Stimulated activated CD4-positive, alpha-beta T cell treated with anti-CD3 and anti-CD28 coated beads, TNF-alpha, amount 100 ng/mL, for 24 hours (primary cell): ENCODE data around the gene MEI1.
"Not testable (repeated sequence)": the region's sequence is repeated elsewhere in the genome, so short reads cannot be mapped to it uniquely, and the experiment has no call there.

Source experiments
- DNase-seq, 3 experiments: peaks; one replicate each; pipeline ENCODE4 v3.0.0-alpha.2; 2020; ENCODE audit warnings: low read depth in 3 of 3

The MEI1 gene

GRCh38 chr22:41699264-41700107 is at the start of gene MEI1:
Gene MEI1, plus strand, starts transcription at chr22:41699503. Its CDS starts 36 bp downstream, at chr22:41699539.
- peak; percentile 82 to 93 (median 90) for DNase-seq

GRCh38 chr22:41650229-41650628 is 49.1 kb upstream of the MEI1 start:
- DNase-seq, result no peak

GRCh38 chr22:41650821-41651220 is 48.5 kb upstream of the MEI1 start:
- DNase-seq, result no peak

GRCh38 chr22:41654322-41654721 is 45.0 kb upstream of the MEI1 start:
- no peak for DNase-seq

- DNase-seq, result no peak
Observed at GRCh38 chr22:41656556-41656955, 42.7 kb upstream of the MEI1 start.

- no peak for DNase-seq
Observed at GRCh38 chr22:41657709-41658108, 41.6 kb upstream of the MEI1 start.

- DNase-seq, result no peak
Observed at GRCh38 chr22:41658869-41659268, 40.4 kb upstream of the MEI1 start.

- DNase-seq, result no peak
Observed at GRCh38 chr22:41659941-41660340, 39.4 kb upstream of the MEI1 start.

- DNase-seq, result no peak
Observed at GRCh38 chr22:41660416-41660815, 38.9 kb upstream of the MEI1 start.

- no peak for DNase-seq
Observed at GRCh38 chr22:41661088-41661487, 38.2 kb upstream of the MEI1 start.

- no peak for DNase-seq
Observed at GRCh38 chr22:41661713-41662112, 37.6 kb upstream of the MEI1 start.

GRCh38 chr22:41663594-41663993 is 35.7 kb upstream of the MEI1 start:
- not testable (repeated sequence) for DNase-seq

- no peak for DNase-seq
Observed at GRCh38 chr22:41664490-41664889, 34.8 kb upstream of the MEI1 start.

- DNase-seq, result no peak
Observed at GRCh38 chr22:41664951-41665350, 34.4 kb upstream of the MEI1 start.

- no peak for DNase-seq
Observed at GRCh38 chr22:41668971-41669911, 30.1 kb upstream of the MEI1 start.

- DNase-seq, result not testable (repeated sequence)
Observed at GRCh38 chr22:41672096-41672495, 27.2 kb upstream of the MEI1 start.

- DNase-seq, result no peak
Observed at GRCh38 chr22:41672780-41673509, 26.4 kb upstream of the MEI1 start.

- DNase-seq, result no peak
Observed at GRCh38 chr22:41674846-41675340, 24.4 kb upstream of the MEI1 start.

- DNase-seq, result no peak
Observed at GRCh38 chr22:41676134-41676533, 23.2 kb upstream of the MEI1 start.

- DNase-seq, result no peak
Observed at GRCh38 chr22:41681616-41682015, 17.7 kb upstream of the MEI1 start.

GRCh38 chr22:41682033-41682807 is 17.1 kb upstream of the MEI1 start:
- peak; percentile 70 to 83 (median 70) for DNase-seq
